Epithelial cell of proximal tubule (primary cell): Measurements from ENCODE around the gene TMEM145. TPM values are rescaled to one million over a fixed set of nuclear protein-coding genes. Genes with fewer than 3 reads are reported as not detected.

Experiments used
- DNase-seq: peaks from one replicate; pipeline ENCODE4 v3.0.0-alpha.2; 2011; ENCODE audit warnings: low read depth
- H3K4me3 ChIP-seq: 2 replicates; pipeline ENCODE4 v1.5.1; 2011; ENCODE audit warnings: low read depth, mild to moderate bottlenecking, low read length
- CTCF ChIP-seq: conservative IDR thresholded peaks from 2 replicates; pipeline ENCODE4 v1.5.1; 2012; ENCODE audit warnings: low read depth, mild to moderate bottlenecking, low read length
- total RNA-seq: library from RNA; depleted of rRNA; stranded (reverse); fragments of >200 nt; gene quantifications from 2 replicates; pipeline ENCODE4 v1.2.3, GENCODE V29; 2015

TMEM145 gene
- total RNA-seq, 1 donor from 2014 or later, result 0.63 TPM

DNA sequence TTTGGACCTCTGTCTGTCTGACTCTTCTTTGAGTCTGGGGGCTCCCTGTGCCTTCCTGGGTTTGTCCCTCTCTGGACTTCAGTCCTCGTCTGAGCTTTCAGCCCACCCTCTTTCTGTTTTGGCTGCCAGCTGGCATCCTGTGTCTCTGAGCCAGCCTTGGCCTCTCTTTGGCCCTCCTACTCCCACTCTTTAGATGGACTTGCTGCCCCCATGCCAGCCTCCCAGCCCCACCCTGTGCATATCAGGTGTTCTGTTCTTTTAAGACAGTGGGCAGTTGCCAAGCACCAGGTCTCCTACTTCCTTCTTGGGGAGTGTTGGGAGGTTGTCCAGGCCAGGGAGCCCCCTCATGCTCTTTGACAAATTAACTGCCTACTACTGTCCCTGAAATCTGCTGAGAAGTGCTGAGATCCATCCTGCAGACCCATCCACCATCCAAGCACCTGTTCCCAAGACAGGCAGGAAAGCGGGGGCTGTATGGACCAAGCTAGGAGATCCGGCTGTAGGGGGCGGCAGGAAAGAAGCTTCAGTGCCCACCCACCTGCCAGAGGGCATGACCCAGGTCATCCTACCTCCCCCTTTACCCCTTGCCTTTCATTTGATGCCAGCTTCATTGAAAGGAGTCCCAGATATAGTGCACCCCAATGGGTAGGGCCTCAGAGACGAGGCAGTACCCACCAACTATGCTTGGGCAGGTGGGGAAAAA, 34.5 kb upstream of the TMEM145 start:
- DNase-seq, result no peak
- H3K4me3 ChIP-seq, result no peak overlapping the region
- no peak for TF ChIP-seq CTCF

GRCh38 chr19:42279155-42279901, 33.8 kb upstream of the TMEM145 start:
- peak overlapping the region; percentile 71 for H3K4me3 ChIP-seq
- no peak for DNase-seq
- TF ChIP-seq CTCF, result no peak

DNA sequence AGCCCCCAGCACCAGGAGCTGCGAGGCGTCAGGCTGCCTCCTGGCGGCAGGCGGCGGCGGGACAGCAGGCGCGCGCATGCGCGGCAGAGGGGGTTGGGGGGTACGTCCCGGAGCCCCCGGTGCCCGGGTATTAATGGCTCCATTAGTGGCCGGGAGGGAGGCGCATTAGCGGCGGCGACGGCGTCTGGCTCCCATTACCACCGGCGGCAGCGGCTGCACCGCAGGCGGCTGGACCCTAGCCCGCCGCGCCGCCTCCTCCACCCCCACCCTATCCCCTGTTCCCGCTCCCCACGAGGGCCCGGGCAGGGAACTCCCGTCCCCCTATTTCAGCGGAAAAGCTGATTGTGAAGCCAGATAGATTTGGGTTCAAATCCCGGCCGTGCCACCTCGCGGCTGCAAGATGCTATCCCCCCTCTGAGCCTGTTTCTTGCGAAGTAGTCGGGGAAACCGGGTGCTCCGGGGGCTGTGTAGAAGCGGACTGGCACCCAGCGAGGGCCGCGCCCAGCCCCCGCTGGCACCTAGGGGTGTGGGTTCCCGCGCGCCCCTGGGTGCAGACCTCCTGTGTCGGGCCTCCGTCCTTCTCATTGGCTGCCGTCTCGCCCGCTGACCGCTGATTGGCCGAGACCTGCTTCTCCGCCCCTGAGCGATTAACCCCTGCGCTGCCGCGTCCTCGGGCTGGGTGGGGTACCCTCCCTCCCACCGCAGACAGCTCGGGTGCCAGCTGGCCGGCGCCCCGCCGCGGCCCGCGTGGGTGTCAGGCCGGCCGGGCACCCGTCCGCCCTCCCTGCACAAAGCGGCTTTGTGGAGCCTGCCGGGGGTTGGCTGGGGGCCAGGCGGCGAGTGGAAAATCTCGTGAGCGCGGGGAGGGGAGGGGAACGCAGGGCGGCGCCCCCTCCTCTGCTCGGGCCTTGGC, 33.0 kb upstream of the TMEM145 start:
- H3K4me3 ChIP-seq, result peak overlapping the region; percentile 71
- TF ChIP-seq CTCF, result peak; percentile 81
- DNase-seq, result no peak

DNA sequence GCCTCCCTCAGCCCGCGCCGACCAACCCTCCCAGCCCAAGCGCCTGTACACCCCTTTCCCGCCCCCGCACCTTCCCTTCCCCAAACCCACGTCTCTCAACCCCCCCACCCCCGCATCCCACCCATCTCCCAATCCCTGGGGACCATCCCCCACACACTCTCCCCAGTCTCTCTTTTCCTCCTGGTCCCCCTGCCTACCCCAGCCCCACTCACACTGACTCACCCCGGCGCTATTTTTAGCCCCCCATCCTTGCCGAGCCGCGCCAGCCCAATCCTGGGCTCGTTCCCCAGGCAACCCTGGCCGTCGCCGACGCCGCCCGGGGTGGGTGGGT, 32.3 kb upstream of the TMEM145 start:
- DNase-seq, result no peak
- peak overlapping the region; percentile 71 for H3K4me3 ChIP-seq
- no peak for TF ChIP-seq CTCF

DNA sequence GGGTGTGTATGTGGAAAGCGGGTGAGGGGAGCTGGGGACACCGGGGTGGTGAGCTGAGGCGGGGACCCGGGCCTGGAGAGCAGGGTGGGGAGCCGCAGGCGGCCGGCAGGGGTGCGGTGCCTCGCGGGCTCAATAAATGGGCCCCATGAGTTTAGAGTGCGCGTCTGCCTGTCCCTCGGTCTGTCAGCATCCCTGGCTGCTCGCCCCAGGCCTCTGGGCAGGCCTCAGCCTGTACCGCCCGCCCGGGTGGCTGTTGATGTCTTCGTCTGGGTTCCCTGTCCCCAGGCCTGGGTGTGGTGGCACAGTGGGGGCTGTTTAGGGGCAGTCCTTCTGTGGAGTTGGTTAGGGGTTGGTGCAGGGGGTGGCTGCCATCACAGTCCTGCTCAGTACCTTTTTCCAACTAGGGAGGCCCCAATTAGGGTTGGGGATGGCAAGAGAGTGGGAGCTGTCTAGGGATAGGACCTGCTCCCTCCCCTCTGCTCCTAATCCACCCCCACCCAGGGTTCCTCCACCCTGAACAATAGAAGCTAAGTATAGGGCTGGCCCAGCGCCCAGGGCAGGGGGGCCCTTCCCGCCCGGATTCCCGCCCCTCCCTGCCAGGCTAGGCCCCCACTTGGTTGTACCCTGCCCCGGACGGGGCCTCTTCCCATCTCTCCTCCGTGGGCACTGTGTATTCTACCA, 31.8 kb upstream of the TMEM145 start:
- H3K4me3 ChIP-seq, result peak overlapping the region; percentile 71
- no peak for TF ChIP-seq CTCF
- no peak for DNase-seq
